ENCODE results near the gene P2RX7.

GRCh38 chr12:121088195-121088585 lies 44.5 kb upstream of the P2RX7 start:
- TF ChIP-seq CTCF (IDR thresholded peaks at IDR 0.05; ENCODE audit: insufficient read depth, low read length, poor library complexity, severe bottlenecking) (no peak), EZH2phosphoT487 (conservative IDR thresholded peaks at IDR 0.05; ENCODE audit: low read length) (no peak)
